Astrocyte (in vitro differentiated cells and primary cell): ENCODE measurements around the gene TMTC3. TPM values are rescaled to one million over a fixed set of nuclear protein-coding genes. Genes with fewer than 3 reads are reported as not detected.

ENCODE experiments used
- DNase-seq: peaks from one replicate; pipeline ENCODE4 v3.0.0-alpha.2; 2010; ENCODE audit warnings: low read depth
- FAIRE-seq: peaks from 2 replicates; lab custom pipeline; 2011; peaks lifted over from hg19 to GRCh38; lab: Jason Lieb, UNC
- H2AFZ ChIP-seq: 2 replicates; pipeline ENCODE4 v1.6.0; 2012; ENCODE audit warnings: low read depth, low read length, inconsistent platforms
- H3K27ac ChIP-seq: 2 replicates; pipeline ENCODE4 v1.5.1; 2011; ENCODE audit warnings: low read depth, low read length, inconsistent platforms
- H3K27me3 ChIP-seq: 2 replicates; pipeline ENCODE4 v1.6.0; 2011; ENCODE audit warnings: low read length, inconsistent platforms; ENCODE audit not compliant: insufficient read depth
- H3K36me3 ChIP-seq: 2 replicates; pipeline ENCODE4 v1.5.1; 2011; ENCODE audit warnings: low read length, inconsistent platforms; ENCODE audit not compliant: insufficient read depth
- H3K4me1 ChIP-seq: 2 replicates; pipeline ENCODE4 v1.5.1; 2011; ENCODE audit warnings: low read length, inconsistent platforms; ENCODE audit not compliant: insufficient read depth
- H3K4me2 ChIP-seq: 2 replicates; pipeline ENCODE4 v1.6.0; 2012; ENCODE audit warnings: low read length, inconsistent platforms
- H3K4me3 ChIP-seq: 2 replicates; pipeline ENCODE4 v1.5.1; 2011; ENCODE audit warnings: low read depth, mild to moderate bottlenecking, low read length, inconsistent platforms; ENCODE audit not compliant: insufficient read depth
- H3K79me2 ChIP-seq: 2 replicates; pipeline ENCODE4 v1.6.0; 2012; ENCODE audit warnings: mild to moderate bottlenecking, low read length, inconsistent platforms; ENCODE audit not compliant: insufficient read depth
- H3K9ac ChIP-seq: 2 replicates; pipeline ENCODE4 v1.6.0; 2012; ENCODE audit warnings: mild to moderate bottlenecking, low read length, inconsistent platforms
- H3K9me3 ChIP-seq: 2 replicates; pipeline ENCODE4 v1.5.1; 2012; ENCODE audit warnings: low read depth, mild to moderate bottlenecking, low read length, inconsistent platforms; ENCODE audit not compliant: insufficient read depth
- H4K20me1 ChIP-seq: 2 replicates; pipeline ENCODE4 v1.6.0; 2012; ENCODE audit warnings: low read length, inconsistent platforms; ENCODE audit not compliant: insufficient read depth
- H3K27ac Mint-ChIP-seq: one replicate; pipeline ENCODE4 v1.8.0; 2021; ENCODE audit warnings: mild to moderate bottlenecking, mixed read lengths; ENCODE audit not compliant: unreplicated experiment
- H3K27me3 Mint-ChIP-seq: one replicate; pipeline ENCODE4 v1.8.0; 2021; ENCODE audit warnings: low read depth, mixed read lengths; ENCODE audit not compliant: unreplicated experiment
- H3K36me3 Mint-ChIP-seq: one replicate; pipeline ENCODE4 v1.8.0; 2021; ENCODE audit warnings: low read depth, mixed read lengths; ENCODE audit not compliant: unreplicated experiment
- H3K4me1 Mint-ChIP-seq: one replicate; pipeline ENCODE4 v1.8.0; 2021; ENCODE audit warnings: low read depth, mixed read lengths; ENCODE audit not compliant: unreplicated experiment
- H3K4me3 Mint-ChIP-seq: one replicate; pipeline ENCODE4 v1.8.0; 2021; ENCODE audit warnings: mild to moderate bottlenecking, moderate library complexity, mixed read lengths; ENCODE audit not compliant: unreplicated experiment
- H3K9me3 Mint-ChIP-seq: one replicate; pipeline ENCODE4 v1.8.0; 2021; ENCODE audit warnings: mild to moderate bottlenecking, mixed read lengths; ENCODE audit not compliant: unreplicated experiment
- CTCF ChIP-seq: IDR thresholded peaks from 2 replicates; pipeline ENCODE4 v1.5.1; 2011; ENCODE audit warnings: low read depth, mild to moderate bottlenecking, inconsistent platforms, low read length, moderate library complexity; ENCODE audit not compliant: insufficient read depth
- EZH2 ChIP-seq: IDR thresholded peaks from 2 replicates; pipeline ENCODE4 v1.6.1; 2012; ENCODE audit warnings: mild to moderate bottlenecking, low read length, inconsistent platforms; ENCODE audit not compliant: insufficient read depth
- total RNA-seq: library from RNA; stranded (reverse); gene quantifications from 2 replicates; pipeline ENCODE4 v1.2.1, GENCODE V29; 2021

TMTC3 gene
- total RNA-seq, 1 donor from 2014 or later: 49.0 TPM

- TF ChIP-seq CTCF: no peak
- TF ChIP-seq EZH2: no peak
- H3K27ac ChIP-seq: no peak overlapping the region
- no peak overlapping the region for H3K4me2 ChIP-seq
- H4K20me1 ChIP-seq: no peaks in the 10 kb centered on the region
- H3K27ac Mint-ChIP-seq: no peak overlapping the region
- H3K4me3 Mint-ChIP-seq: no peak overlapping the region
- H3K9ac ChIP-seq: no peak overlapping the region
- no peaks in the 10 kb centered on the region for H3K27me3 ChIP-seq
- H3K36me3 ChIP-seq: no peaks in the 10 kb centered on the region
- H3K9me3 Mint-ChIP-seq: no peaks in the 10 kb centered on the region
- no peak for DNase-seq
- H2AFZ ChIP-seq: no peak overlapping the region
- peaks cover 10% of the 10 kb centered on the region for H3K4me1 Mint-ChIP-seq
- peaks cover 36% of the 10 kb centered on the region for H3K79me2 ChIP-seq
- no peaks in the 10 kb centered on the region for H3K4me1 ChIP-seq
- FAIRE-seq: no peak
- no peak overlapping the region for H3K4me3 ChIP-seq
- no peaks in the 10 kb centered on the region for H3K36me3 Mint-ChIP-seq
- no peaks in the 10 kb centered on the region for H3K9me3 ChIP-seq
- H3K27me3 Mint-ChIP-seq: no peaks in the 10 kb centered on the region
Observed at GRCh38 chr12:88150063-88150462, 8.0 kb downstream of the TMTC3 start.

DNA sequence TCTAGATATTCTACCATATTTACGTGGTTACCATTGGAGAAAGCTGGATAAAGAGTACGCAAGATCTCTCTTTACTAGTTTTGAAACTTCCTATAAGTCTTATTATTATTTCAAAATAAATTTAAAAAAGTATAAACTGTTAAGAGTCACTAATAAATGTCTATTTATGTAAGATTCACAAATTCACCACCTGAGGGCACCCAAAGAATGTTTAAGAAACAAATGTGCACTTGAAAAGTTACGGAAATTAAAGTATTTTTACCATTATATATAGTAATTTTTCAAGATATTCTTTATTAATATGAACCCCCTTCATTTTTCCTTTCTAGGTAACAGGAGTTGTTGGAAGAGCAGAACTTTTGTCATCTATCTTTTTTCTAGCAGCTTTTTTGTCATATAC is 11.9 kb downstream of the TMTC3 start:
- Mint-ChIP-seq H3K36me3 (no peaks in the 10 kb centered on the region), H3K27me3 (no peaks in the 10 kb centered on the region), H3K4me3 (no peak overlapping the region), H3K27ac (no peak overlapping the region), H3K4me1 (no peaks in the 10 kb centered on the region), H3K9me3 (no peaks in the 10 kb centered on the region)
- no peak overlapping the region for H2AFZ ChIP-seq
- H3K27ac ChIP-seq: no peak overlapping the region
- H3K4me3 ChIP-seq: no peak overlapping the region
- TF ChIP-seq CTCF: peak; percentile 35
- TF ChIP-seq EZH2: no peak
- FAIRE-seq (no peak), DNase-seq (peak; percentile 19)
- no peaks in the 10 kb centered on the region for H3K36me3 ChIP-seq
- H3K9ac ChIP-seq: no peak overlapping the region
- H4K20me1 ChIP-seq: no peaks in the 10 kb centered on the region
- peaks cover 13% of the 10 kb centered on the region for H3K79me2 ChIP-seq
- H3K27me3 ChIP-seq: no peaks in the 10 kb centered on the region
- no peak overlapping the region for H3K4me2 ChIP-seq
- H3K4me1 ChIP-seq: no peaks in the 10 kb centered on the region
- H3K9me3 ChIP-seq: no peaks in the 10 kb centered on the region

GRCh38 chr12:88156075-88156654 is 14.1 kb downstream of the TMTC3 start:
- H3K4me2 ChIP-seq: no peak overlapping the region
- no peaks in the 10 kb centered on the region for H3K79me2 ChIP-seq
- Mint-ChIP-seq H3K4me3 (no peak overlapping the region), H3K9me3 (no peaks in the 10 kb centered on the region), H3K36me3 (peaks cover 2% of the 10 kb centered on the region), H3K27me3 (no peaks in the 10 kb centered on the region), H3K4me1 (no peaks in the 10 kb centered on the region), H3K27ac (no peak overlapping the region)
- TF ChIP-seq CTCF (no peak), EZH2 (no peak)
- DNase-seq: no peak
- no peaks in the 10 kb centered on the region for H3K4me1 ChIP-seq
- H3K9me3 ChIP-seq: no peaks in the 10 kb centered on the region
- H3K27ac ChIP-seq: no peak overlapping the region
- H3K27me3 ChIP-seq: no peaks in the 10 kb centered on the region
- H3K36me3 ChIP-seq: no peaks in the 10 kb centered on the region
- no peak overlapping the region for H2AFZ ChIP-seq
- no peak overlapping the region for H3K9ac ChIP-seq
- no peaks in the 10 kb centered on the region for H4K20me1 ChIP-seq
- no peak overlapping the region for H3K4me3 ChIP-seq
- no peak for FAIRE-seq
